Parathyroid adenoma (tissue), 2 donors: ENCODE results near the gene PHF14.

Experiments
- H2AFZ ChIP-seq: fragments of 300-600 bp; sonication (generic); one replicate; pipeline ENCODE4 v1.7.0; 2017; ENCODE audit warnings: antibody characterized with exemption, mild to moderate bottlenecking
- H3K27ac ChIP-seq: fragments of 300-600 bp; sonication (generic); one replicate; pipeline ENCODE4 v1.7.0; 2017
- H3K27me3 ChIP-seq: fragments of 300-600 bp; sonication (generic); one replicate; pipeline ENCODE4 v1.7.0; 2017; ENCODE audit warnings: low read length; ENCODE audit not compliant: control insufficient read depth, insufficient read depth
- H3K36me3 ChIP-seq: fragments of 300-600 bp; sonication (generic); one replicate; pipeline ENCODE4 v1.7.0; 2017; ENCODE audit warnings: low read length; ENCODE audit not compliant: control insufficient read depth, insufficient read depth
- H3K4me1 ChIP-seq: fragments of 300-600 bp; sonication (generic); one replicate; pipeline ENCODE4 v1.7.0; 2017; ENCODE audit warnings: control low read depth
- H3K4me2 ChIP-seq: fragments of 300-600 bp; sonication (generic); one replicate; pipeline ENCODE4 v1.7.0; 2017; ENCODE audit warnings: low read length
- H3K4me3 ChIP-seq: fragments of 300-600 bp; sonication (generic); one replicate; pipeline ENCODE4 v1.7.0; 2017; ENCODE audit warnings: low read depth, low read length
- H3K79me2 ChIP-seq: fragments of 300-600 bp; sonication (generic); one replicate; pipeline ENCODE4 v1.7.0; 2017; ENCODE audit warnings: control low read depth
- H3K9ac ChIP-seq: fragments of 300-600 bp; sonication (generic); one replicate; pipeline ENCODE4 v1.7.0; 2017; ENCODE audit warnings: mild to moderate bottlenecking
- H3K9me3 ChIP-seq: fragments of 300-600 bp; sonication (generic); one replicate; pipeline ENCODE4 v1.7.0; 2017; ENCODE audit warnings: low read length; ENCODE audit not compliant: control insufficient read depth
- CTCF ChIP-seq: fragments of 300-600 bp; sonication (generic); IDR thresholded peaks from one replicate; pipeline ENCODE4 v1.7.0; 2017; ENCODE audit warnings: antibody characterized with exemption, mild to moderate bottlenecking
- donor health status: primary hyperparathyroidism.

The PHF14 gene

GRCh38 chr7:11135573-11135972, 161.9 kb downstream of the PHF14 start:
- Histone ChIP-seq H3K36me3 (no peaks in the 10 kb centered on the region), H3K9me3 (no peaks in the 10 kb centered on the region), H3K4me2 (no peak overlapping the region), H3K4me1 (no peaks in the 10 kb centered on the region), H3K27ac (no peak overlapping the region), H3K27me3 (no peaks in the 10 kb centered on the region), H2AFZ (no peak overlapping the region), H3K4me3 (no peak overlapping the region), H3K9ac (no peak overlapping the region), H3K79me2 (no peaks in the 10 kb centered on the region)
- TF ChIP-seq CTCF, result no peak

- no peaks in the 10 kb centered on the region for H3K79me2 ChIP-seq
- H3K9me3 ChIP-seq, result no peaks in the 10 kb centered on the region
- H3K9ac ChIP-seq, result no peak overlapping the region
- TF ChIP-seq CTCF, result no peak
- H2AFZ ChIP-seq, result no peak overlapping the region
- H3K4me2 ChIP-seq, result no peak overlapping the region
- H3K36me3 ChIP-seq, result no peaks in the 10 kb centered on the region
- H3K27ac ChIP-seq, result no peak overlapping the region
- no peaks in the 10 kb centered on the region for H3K4me1 ChIP-seq
- no peaks in the 10 kb centered on the region for H3K27me3 ChIP-seq
- H3K4me3 ChIP-seq, result no peak overlapping the region
These were observed 167.9 kb downstream of the PHF14 start for GRCh38 chr7:11141541-11141940.

GRCh38 chr7:11153694-11154093, 180.0 kb downstream of the PHF14 start:
- no peaks in the 10 kb centered on the region for H3K9me3 ChIP-seq
- no peaks in the 10 kb centered on the region for H3K27me3 ChIP-seq
- H3K79me2 ChIP-seq, result no peaks in the 10 kb centered on the region
- no peak overlapping the region for H3K4me2 ChIP-seq
- TF ChIP-seq CTCF, result no peak
- no peak overlapping the region for H2AFZ ChIP-seq
- H3K9ac ChIP-seq, result no peak overlapping the region
- no peak overlapping the region for H3K27ac ChIP-seq
- no peaks in the 10 kb centered on the region for H3K4me1 ChIP-seq
- no peaks in the 10 kb centered on the region for H3K36me3 ChIP-seq
- H3K4me3 ChIP-seq, result no peak overlapping the region

DNA sequence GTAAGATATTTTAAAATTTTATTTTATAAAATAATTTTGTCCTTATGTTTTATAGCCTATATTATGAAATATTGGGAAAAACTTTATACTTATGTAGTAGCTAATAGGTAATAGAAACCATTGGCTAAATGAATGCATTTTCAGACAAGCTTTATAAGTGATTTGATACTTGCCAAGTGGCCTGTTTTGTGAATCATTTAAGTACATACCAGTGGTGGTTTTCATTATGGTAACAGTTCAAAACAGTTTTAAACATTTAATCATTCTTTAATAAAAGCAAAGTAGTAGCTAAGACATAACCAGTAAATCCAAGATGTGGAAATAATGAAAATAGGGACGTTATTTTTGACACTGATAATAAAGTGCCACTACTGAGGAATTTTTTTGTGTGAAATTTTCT, 182.2 kb downstream of the PHF14 start:
- no peak for TF ChIP-seq CTCF
- H3K4me2 ChIP-seq, result no peak overlapping the region
- no peak overlapping the region for H3K9ac ChIP-seq
- H2AFZ ChIP-seq, result no peak overlapping the region
- H3K4me3 ChIP-seq, result no peak overlapping the region
- H3K79me2 ChIP-seq, result no peaks in the 10 kb centered on the region
- no peaks in the 10 kb centered on the region for H3K27me3 ChIP-seq
- no peak overlapping the region for H3K27ac ChIP-seq
- no peaks in the 10 kb centered on the region for H3K9me3 ChIP-seq
- H3K36me3 ChIP-seq, result no peaks in the 10 kb centered on the region
- H3K4me1 ChIP-seq, result no peaks in the 10 kb centered on the region

GRCh38 chr7:11161499-11161898, 187.8 kb downstream of the PHF14 start:
- no peaks in the 10 kb centered on the region for H3K9me3 ChIP-seq
- H3K4me2 ChIP-seq, result no peak overlapping the region
- no peak overlapping the region for H3K4me3 ChIP-seq
- H3K27ac ChIP-seq, result no peak overlapping the region
- no peak overlapping the region for H2AFZ ChIP-seq
- no peaks in the 10 kb centered on the region for H3K36me3 ChIP-seq
- no peaks in the 10 kb centered on the region for H3K79me2 ChIP-seq
- no peak overlapping the region for H3K9ac ChIP-seq
- H3K4me1 ChIP-seq, result no peaks in the 10 kb centered on the region
- no peaks in the 10 kb centered on the region for H3K27me3 ChIP-seq
- no peak for TF ChIP-seq CTCF
